ENCODE data around the gene EFCAB11. TPM values are rescaled to one million over a fixed set of nuclear protein-coding genes. Genes with fewer than 3 reads are reported as not detected.

Gene EFCAB11
- total and polyA plus RNA-seq, 2 donors (not counting 3 experiments of a cell fraction or from before 2014, with no cell fraction given), result 2.8 to 6.3 TPM

- ChIA-PET CTCF (interaction anchor here (0.5 to 8.6 kb wide), 3 partner anchors 9 to 787 kb away, joined by 3 to 90 read pairs (median 3); no protein-coding TSS in a partner anchor), POLR2A (no interaction called here)
- Histone ChIP-seq H2AFZ (ENCODE audit: low read depth, low read length) (no peak overlapping the region), H3K4me1 (ENCODE audit: control insufficient read depth, extremely low read depth, insufficient read depth, low read length) (peaks cover 12% of the 10 kb centered on the region), H3K27me3 (ENCODE audit: control insufficient read depth in 2 of 2, insufficient read depth in 2 of 2, low read length in 2 of 2) (no peaks in the 10 kb centered on the region), H3K9ac (replicated peaks; ENCODE audit: extremely low read depth, insufficient read depth, low read length) (no peak overlapping the region), H3K9me1 (replicated peaks; ENCODE audit: control insufficient read depth, extremely low read depth, insufficient read depth, low read length) (no peaks in the 10 kb centered on the region), H3K79me2 (ENCODE audit: control insufficient read depth, insufficient read depth, low read length) (peaks cover 61% of the 10 kb centered on the region), H3K36me3 (ENCODE audit: control insufficient read depth in 2 of 2, extremely low read depth in 1 of 2, insufficient read depth in 2 of 2, low read length in 2 of 2) (peaks cover 2 to 22% of the 10 kb centered on the region in 2 experiments), H3K4me3 (replicated peaks in 1 of 3; ENCODE audit: insufficient read depth in 1 of 3, low read depth in 1 of 3, low read length in 3 of 3) (no peak overlapping the region), H3K27ac (ENCODE audit: insufficient read depth, low read depth, low read length) (no peak overlapping the region), H4K20me1 (replicated peaks; ENCODE audit: control insufficient read depth, extremely low read depth, insufficient read depth, low read length) (no peaks in the 10 kb centered on the region), H3K4me2 (ENCODE audit: insufficient read depth, low read length) (no peak overlapping the region), H3K9me3 (replicated peaks; ENCODE audit: control insufficient read depth, insufficient read depth, low read length) (no peaks in the 10 kb centered on the region)
- no TSS peak for BruUV-seq (replicated peaks)
- DNase-seq (ENCODE audit: low read depth, low spot score) (no peak), FAIRE-seq (no peak)
- TF ChIP-seq JUN (IDR thresholded peaks at IDR 0.05; ENCODE audit: borderline replicate concordance, insufficient read depth, insufficient read length, low read depth) (no peak), MYC (IDR thresholded peaks at IDR 0.05; ENCODE audit: low read depth, low read length) (no peak), POLR2A (IDR thresholded peaks at IDR 0.05; ENCODE audit: low read depth, low read length) (no peak), GATA2 (IDR thresholded peaks at IDR 0.05; ENCODE audit: insufficient read depth, insufficient read length, low read depth, low read length) (no peak), POLR2AphosphoS5 (IDR thresholded peaks at IDR 0.05; ENCODE audit: insufficient read depth, low read depth, low read length) (no peak), MAX (IDR thresholded peaks at IDR 0.05; ENCODE audit: insufficient read depth, insufficient read length) (no peak), EZH2 (IDR thresholded peaks at IDR 0.05; ENCODE audit: borderline replicate concordance, low read depth, low read length, severe bottlenecking) (no peak), FOS (IDR thresholded peaks at IDR 0.05; ENCODE audit: borderline replicate concordance, insufficient read depth, low read length) (no peak)
- TF ChIP-seq, protein P1, sequence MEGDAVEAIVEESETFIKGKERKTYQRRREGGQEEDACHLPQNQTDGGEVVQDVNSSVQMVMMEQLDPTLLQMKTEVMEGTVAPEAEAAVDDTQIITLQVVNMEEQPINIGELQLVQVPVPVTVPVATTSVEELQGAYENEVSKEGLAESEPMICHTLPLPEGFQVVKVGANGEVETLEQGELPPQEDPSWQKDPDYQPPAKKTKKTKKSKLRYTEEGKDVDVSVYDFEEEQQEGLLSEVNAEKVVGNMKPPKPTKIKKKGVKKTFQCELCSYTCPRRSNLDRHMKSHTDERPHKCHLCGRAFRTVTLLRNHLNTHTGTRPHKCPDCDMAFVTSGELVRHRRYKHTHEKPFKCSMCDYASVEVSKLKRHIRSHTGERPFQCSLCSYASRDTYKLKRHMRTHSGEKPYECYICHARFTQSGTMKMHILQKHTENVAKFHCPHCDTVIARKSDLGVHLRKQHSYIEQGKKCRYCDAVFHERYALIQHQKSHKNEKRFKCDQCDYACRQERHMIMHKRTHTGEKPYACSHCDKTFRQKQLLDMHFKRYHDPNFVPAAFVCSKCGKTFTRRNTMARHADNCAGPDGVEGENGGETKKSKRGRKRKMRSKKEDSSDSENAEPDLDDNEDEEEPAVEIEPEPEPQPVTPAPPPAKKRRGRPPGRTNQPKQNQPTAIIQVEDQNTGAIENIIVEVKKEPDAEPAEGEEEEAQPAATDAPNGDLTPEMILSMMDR (IDR thresholded peaks at IDR 0.05; ENCODE audit: extremely low read depth in 1 of 2, insufficient read depth in 1 of 2, low read depth in 1 of 2, low read length in 2 of 2), result no peak
- intact Hi-C loops (cut with micrococcal nuclease) (no loop called here), dilution Hi-C loops (cut with MboI; ENCODE audit: extremely low pct_ligation_motif_present, low sequenced_read_pairs) (no loop called here)
Observed at GRCh38 chr14:89963288-89963978, 8.9 kb upstream of the EFCAB11 start.

All from endothelial cell of umbilical vein (primary cell).